Trophoblast cell (in vitro differentiated cells and primary cell): ENCODE data around the gene EVL.

Experiments used
- DNase-seq, 2 donors: peaks; one replicate each; pipeline ENCODE4 v3.0.0-alpha.2; 2016
- H2AFZ ChIP-seq: 2 replicates; pipeline ENCODE4 v1.6.1; 2013; ENCODE audit warnings: low read length, moderate library complexity, mild to moderate bottlenecking; ENCODE audit not compliant: insufficient read depth, poor library complexity
- H2AK5ac ChIP-seq: 2 replicates; pipeline ENCODE4 v1.6.1; 2013; ENCODE audit warnings: mild to moderate bottlenecking, low read length
- H2BK120ac ChIP-seq: 2 replicates; pipeline ENCODE4 v1.6.1; 2013; ENCODE audit warnings: low read length, mild to moderate bottlenecking, moderate library complexity; ENCODE audit not compliant: insufficient read depth, poor library complexity
- H2BK12ac ChIP-seq: 2 replicates; pipeline ENCODE4 v1.6.1; 2013; ENCODE audit warnings: mild to moderate bottlenecking, low read length, moderate library complexity
- H2BK5ac ChIP-seq: 2 replicates; pipeline ENCODE4 v1.6.1; 2013; ENCODE audit warnings: low read length, low read depth, moderate library complexity, mild to moderate bottlenecking; ENCODE audit not compliant: poor library complexity
- H3K14ac ChIP-seq: 2 replicates; pipeline ENCODE4 v1.6.1; 2013; ENCODE audit warnings: mild to moderate bottlenecking, low read length
- H3K18ac ChIP-seq: 2 replicates; pipeline ENCODE4 v1.6.1; 2013; ENCODE audit warnings: mild to moderate bottlenecking, low read length
- H3K23ac ChIP-seq: 2 replicates; pipeline ENCODE4 v1.6.1; 2013; ENCODE audit warnings: low read length
- H3K27ac ChIP-seq: 2 replicates; pipeline ENCODE4 v1.5.1; 2013; ENCODE audit warnings: low read depth, mild to moderate bottlenecking, inconsistent platforms, low read length, moderate library complexity
- H3K27me3 ChIP-seq: 2 replicates; pipeline ENCODE4 v1.6.1; 2013; ENCODE audit warnings: inconsistent platforms, mild to moderate bottlenecking, low read length, moderate library complexity; ENCODE audit not compliant: insufficient read depth
- H3K36me3 ChIP-seq, 2 experiments: 1 replicate in 1 of 2; 2 replicates in 1 of 2; pipeline ENCODE4 v1.6.1; 2013; ENCODE audit warnings: low read length in 2 of 2, mild to moderate bottlenecking in 2 of 2, moderate library complexity in 1 of 2; ENCODE audit not compliant: insufficient read depth in 2 of 2, control insufficient read depth in 1 of 2
- H3K4ac ChIP-seq: 2 replicates; pipeline ENCODE4 v1.6.1; 2013; ENCODE audit warnings: low read depth, mild to moderate bottlenecking, low read length, moderate library complexity
- H3K4me1 ChIP-seq, 2 experiments: 1 replicate in 1 of 2; 2 replicates in 1 of 2; pipeline ENCODE4 v1.6.1; 2013; ENCODE audit warnings: low read length in 2 of 2, mild to moderate bottlenecking in 2 of 2, moderate library complexity in 1 of 2; ENCODE audit not compliant: insufficient read depth in 2 of 2, control insufficient read depth in 1 of 2
- H3K4me2 ChIP-seq: 2 replicates; pipeline ENCODE4 v1.6.1; 2013; ENCODE audit warnings: inconsistent platforms, mild to moderate bottlenecking, low read length, moderate library complexity
- H3K4me3 ChIP-seq: 2 replicates; pipeline ENCODE4 v1.5.1; 2013; ENCODE audit warnings: mild to moderate bottlenecking, low read depth, low read length, inconsistent platforms
- H3K79me1 ChIP-seq: one replicate; pipeline ENCODE4 v1.6.1; 2013; ENCODE audit warnings: low read length
- H3K79me2 ChIP-seq: 2 replicates; pipeline ENCODE4 v1.6.1; 2013; ENCODE audit warnings: low read length, mild to moderate bottlenecking; ENCODE audit not compliant: control insufficient read depth, insufficient read depth, poor library complexity
- H3K9ac ChIP-seq: 2 replicates; pipeline ENCODE4 v1.6.1; 2013; ENCODE audit warnings: mild to moderate bottlenecking, low read length
- H3K9me3 ChIP-seq: 2 replicates; pipeline ENCODE4 v1.6.1; 2013; ENCODE audit warnings: low read depth, mild to moderate bottlenecking, control low read depth, inconsistent platforms, low read length; ENCODE audit not compliant: insufficient read depth
- H4K12ac ChIP-seq: 2 replicates; pipeline ENCODE4 v1.6.1; 2013; ENCODE audit warnings: low read depth, mild to moderate bottlenecking, low read length, moderate library complexity
- H4K8ac ChIP-seq: 2 replicates; pipeline ENCODE4 v1.6.1; 2013; ENCODE audit warnings: low read depth, mild to moderate bottlenecking, low read length, moderate library complexity
- H4K91ac ChIP-seq: one replicate; pipeline ENCODE4 v1.6.1; 2013; ENCODE audit warnings: low read depth, mild to moderate bottlenecking, low read length, moderate library complexity
- WGBS: extraction: QIAGEN DNeasy Blood & Tissue Kit; methylation state at CpG from one replicate; pipeline ENCODE4 v1.1.7; 2013; ENCODE audit warnings: missing lambda C conversion rate; ENCODE audit not compliant: insufficient read length, insufficient coverage; ENCODE audit errors: extremely low coverage; 5-methylcytosine and 5-hydroxymethylcytosine counted together

EVL gene

GRCh38 chr14:100110816-100111215 is 45.6 kb downstream of the EVL start:
- no peak overlapping the region for H2AFZ ChIP-seq
- no peak overlapping the region for H3K18ac ChIP-seq
- no peak overlapping the region for H3K23ac ChIP-seq
- H3K9ac ChIP-seq = no peak overlapping the region
- H3K27ac ChIP-seq = no peak overlapping the region
- no peak overlapping the region for H2BK12ac ChIP-seq
- no peaks in the 10 kb centered on the region for H3K79me2 ChIP-seq
- no peak overlapping the region for H3K4me3 ChIP-seq
- H3K9me3 ChIP-seq = no peaks in the 10 kb centered on the region
- H2AK5ac ChIP-seq = no peak overlapping the region
- H3K4ac ChIP-seq = no peak overlapping the region
- H4K91ac ChIP-seq = no peak overlapping the region
- H3K36me3 ChIP-seq = no peaks in the 10 kb centered on the region
- H4K12ac ChIP-seq = no peak overlapping the region
- peaks cover 14 to 18% of the 10 kb centered on the region in 2 experiments for H3K4me1 ChIP-seq
- no peak overlapping the region for H2BK120ac ChIP-seq
- no peak overlapping the region for H3K14ac ChIP-seq
- H4K8ac ChIP-seq = no peak overlapping the region
- no peak overlapping the region for H2BK5ac ChIP-seq
- no peaks in the 10 kb centered on the region for H3K79me1 ChIP-seq
- no CpG with 5 or more reads among the region's 6 CpGs for WGBS
- no peak overlapping the region for H3K4me2 ChIP-seq
- DNase-seq = no peak
- H3K27me3 ChIP-seq = no peaks in the 10 kb centered on the region

GRCh38 chr14:100111931-100112704 is 46.9 kb downstream of the EVL start:
- Histone ChIP-seq H3K27me3 (no peaks in the 10 kb centered on the region), H4K8ac (no peak overlapping the region), H2BK12ac (no peak overlapping the region), H2BK120ac (no peak overlapping the region), H3K27ac (no peak overlapping the region), H3K9me3 (no peaks in the 10 kb centered on the region), H4K91ac (no peak overlapping the region), H3K79me1 (no peaks in the 10 kb centered on the region), H3K4me1 (peaks cover 13 to 18% of the 10 kb centered on the region in 2 experiments), H3K4me2 (no peak overlapping the region), H3K23ac (no peak overlapping the region), H3K9ac (no peak overlapping the region), H2AFZ (no peak overlapping the region), H3K79me2 (no peaks in the 10 kb centered on the region), H3K18ac (no peak overlapping the region), H2AK5ac (no peak overlapping the region), H3K36me3 (no peaks in the 10 kb centered on the region), H4K12ac (no peak overlapping the region), H3K14ac (no peak overlapping the region), H3K4ac (no peak overlapping the region), H2BK5ac (no peak overlapping the region), H3K4me3 (no peak overlapping the region)
- no CpG with 5 or more reads among the region's 11 CpGs for WGBS
- DNase-seq = no peak

GRCh38 chr14:100114109-100114765 is 49.0 kb downstream of the EVL start:
- Histone ChIP-seq H3K4me1 (peaks cover 4 to 8% of the 10 kb centered on the region in 2 experiments), H2BK12ac (no peak overlapping the region), H4K8ac (no peak overlapping the region), H4K91ac (no peak overlapping the region), H3K18ac (no peak overlapping the region), H3K9me3 (no peaks in the 10 kb centered on the region), H3K14ac (no peak overlapping the region), H3K79me1 (no peaks in the 10 kb centered on the region), H3K27ac (no peak overlapping the region), H2BK5ac (no peak overlapping the region), H3K4me2 (no peak overlapping the region), H4K12ac (no peak overlapping the region), H3K23ac (no peak overlapping the region), H3K79me2 (no peaks in the 10 kb centered on the region), H3K9ac (no peak overlapping the region), H3K4me3 (no peak overlapping the region), H3K27me3 (no peaks in the 10 kb centered on the region), H3K36me3 (no peaks in the 10 kb centered on the region), H2BK120ac (no peak overlapping the region), H3K4ac (no peak overlapping the region), H2AFZ (no peak overlapping the region), H2AK5ac (no peak overlapping the region)
- no CpG with 5 or more reads among the region's 13 CpGs for WGBS
- no peak for DNase-seq

- H4K91ac ChIP-seq = no peak overlapping the region
- H3K27me3 ChIP-seq = no peaks in the 10 kb centered on the region
- H2AFZ ChIP-seq = no peak overlapping the region
- peaks cover 4 to 8% of the 10 kb centered on the region in 2 experiments for H3K4me1 ChIP-seq
- DNase-seq = no peak
- H3K79me1 ChIP-seq = no peaks in the 10 kb centered on the region
- no peak overlapping the region for H2BK5ac ChIP-seq
- H3K9me3 ChIP-seq = no peaks in the 10 kb centered on the region
- no peak overlapping the region for H3K4me2 ChIP-seq
- no peak overlapping the region for H3K4me3 ChIP-seq
- H3K18ac ChIP-seq = no peak overlapping the region
- H2BK120ac ChIP-seq = no peak overlapping the region
- no peak overlapping the region for H3K27ac ChIP-seq
- H4K8ac ChIP-seq = no peak overlapping the region
- no peaks in the 10 kb centered on the region for H3K79me2 ChIP-seq
- no peaks in the 10 kb centered on the region for H3K36me3 ChIP-seq
- H3K4ac ChIP-seq = no peak overlapping the region
- H3K14ac ChIP-seq = no peak overlapping the region
- H2AK5ac ChIP-seq = no peak overlapping the region
- H2BK12ac ChIP-seq = no peak overlapping the region
- no peak overlapping the region for H3K23ac ChIP-seq
- WGBS = no CpG with 5 or more reads among the region's 6 CpGs
- no peak overlapping the region for H3K9ac ChIP-seq
- H4K12ac ChIP-seq = no peak overlapping the region
Observed at GRCh38 chr14:100115236-100115635, 50.0 kb downstream of the EVL start.
